ENCODE measurements around the gene RNF166. TPM values are rescaled to one million over a fixed set of nuclear protein-coding genes. Genes with fewer than 3 reads are reported as not detected.

RNF166 gene
- total RNA-seq, 3 donors from 2014 or later: 28.0 to 45.7 (median 30.6) TPM

- Mint-ChIP-seq H3K4me1 (ENCODE audit: low read depth) (no peaks in the 10 kb centered on the region), H3K36me3 (ENCODE audit: insufficient read depth) (peaks cover 7% of the 10 kb centered on the region), H3K9me3 (no peaks in the 10 kb centered on the region), H3K4me3 (no peak overlapping the region), H3K27me3 (ENCODE audit: low read depth) (no peaks in the 10 kb centered on the region)
- no peak for DNase-seq
- ATAC-seq: no peak
Measured at GRCh38 chr16:88713054-88713453, 6.8 kb upstream of the RNF166 start.

- peaks cover 4% of the 10 kb centered on the region for H3K36me3 Mint-ChIP-seq (ENCODE audit: insufficient read depth)
- H3K27me3 Mint-ChIP-seq (ENCODE audit: low read depth): no peaks in the 10 kb centered on the region
- no peak overlapping the region for H3K4me3 Mint-ChIP-seq
- H3K4me1 Mint-ChIP-seq (ENCODE audit: low read depth): peaks cover 2% of the 10 kb centered on the region
- no peaks in the 10 kb centered on the region for H3K9me3 Mint-ChIP-seq
- no peak for ATAC-seq
- DNase-seq: no peak
Measured at GRCh38 chr16:88712362-88712979, 6.3 kb upstream of the RNF166 start.

DNA sequence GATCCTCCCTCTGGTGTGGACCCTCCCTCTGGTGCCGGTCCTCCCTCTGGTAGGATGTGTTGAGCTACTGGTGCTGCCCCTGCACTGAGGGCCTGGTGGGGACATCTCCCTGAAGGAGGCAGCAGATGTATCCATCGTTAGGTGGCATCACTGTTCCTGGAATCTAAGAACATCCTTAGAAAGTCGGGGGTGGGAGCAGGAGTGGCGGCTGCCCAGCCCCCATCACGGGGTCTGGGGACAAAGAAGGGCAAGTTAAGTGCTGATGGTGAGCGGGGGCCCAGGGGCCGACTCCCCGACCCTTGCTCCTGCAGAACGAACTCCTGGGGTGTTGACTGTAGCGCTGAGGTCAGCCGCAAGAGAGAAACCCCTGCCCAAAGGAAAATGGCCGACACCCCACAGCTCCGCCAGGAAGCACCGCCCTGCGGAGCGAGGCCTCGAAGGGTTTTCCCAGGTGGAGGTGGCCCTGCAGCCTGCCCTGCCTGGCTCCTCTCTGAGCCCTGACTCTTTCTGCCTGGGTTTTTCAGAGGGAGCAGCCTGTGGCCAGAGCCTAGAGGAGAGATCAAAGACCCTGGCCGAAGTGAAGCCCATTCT is 5.6 kb upstream of the RNF166 start:
- Mint-ChIP-seq H3K4me1 (ENCODE audit: low read depth) (peaks cover 8% of the 10 kb centered on the region), H3K9me3 (no peaks in the 10 kb centered on the region), H3K27me3 (ENCODE audit: low read depth) (no peaks in the 10 kb centered on the region), H3K4me3 (peak overlapping the region; percentile 26), H3K36me3 (ENCODE audit: insufficient read depth) (no peaks in the 10 kb centered on the region)
- no peak for ATAC-seq
- no peak for DNase-seq

- peaks cover 8% of the 10 kb centered on the region for H3K4me1 Mint-ChIP-seq (ENCODE audit: low read depth)
- DNase-seq: no peak
- no peak for ATAC-seq
- no peaks in the 10 kb centered on the region for H3K27me3 Mint-ChIP-seq (ENCODE audit: low read depth)
- no peaks in the 10 kb centered on the region for H3K36me3 Mint-ChIP-seq (ENCODE audit: insufficient read depth)
- no peak overlapping the region for H3K4me3 Mint-ChIP-seq
- H3K9me3 Mint-ChIP-seq: no peaks in the 10 kb centered on the region
Measured at GRCh38 chr16:88710556-88710955, 4.3 kb upstream of the RNF166 start.

- ATAC-seq (no peak), DNase-seq (no peak)
- H3K4me1 Mint-ChIP-seq (ENCODE audit: low read depth): peaks cover 37% of the 10 kb centered on the region
- H3K9me3 Mint-ChIP-seq: no peaks in the 10 kb centered on the region
- no peaks in the 10 kb centered on the region for H3K36me3 Mint-ChIP-seq (ENCODE audit: insufficient read depth)
- H3K27me3 Mint-ChIP-seq (ENCODE audit: low read depth): no peaks in the 10 kb centered on the region
- H3K4me3 Mint-ChIP-seq: peak overlapping the region; percentile 85
Measured at GRCh38 chr16:88706965-88707826, 988 bp upstream of the RNF166 start.

GRCh38 chr16:88705801-88706228 is 393 bp downstream of the RNF166 start:
- Mint-ChIP-seq H3K4me1 (ENCODE audit: low read depth) (peaks cover 47% of the 10 kb centered on the region), H3K27me3 (ENCODE audit: low read depth) (no peaks in the 10 kb centered on the region), H3K9me3 (no peaks in the 10 kb centered on the region), H3K4me3 (peak overlapping the region; percentile 91), H3K36me3 (ENCODE audit: insufficient read depth) (no peaks in the 10 kb centered on the region)
- DNase-seq (no peak), ATAC-seq (peak; percentile 12 to 23)

- H3K27me3 Mint-ChIP-seq (ENCODE audit: low read depth): no peaks in the 10 kb centered on the region
- H3K36me3 Mint-ChIP-seq (ENCODE audit: insufficient read depth): no peaks in the 10 kb centered on the region
- ATAC-seq (no peak), DNase-seq (no peak)
- no peaks in the 10 kb centered on the region for H3K9me3 Mint-ChIP-seq
- H3K4me3 Mint-ChIP-seq: peak overlapping the region; percentile 91
- H3K4me1 Mint-ChIP-seq (ENCODE audit: low read depth): peaks cover 50% of the 10 kb centered on the region
Measured at GRCh38 chr16:88705076-88705684, 1.0 kb downstream of the RNF166 start.

GRCh38 chr16:88703486-88704309 is 2.5 kb downstream of the RNF166 start:
- peaks cover 61% of the 10 kb centered on the region for H3K4me1 Mint-ChIP-seq (ENCODE audit: low read depth)
- no peaks in the 10 kb centered on the region for H3K36me3 Mint-ChIP-seq (ENCODE audit: insufficient read depth)
- no peaks in the 10 kb centered on the region for H3K9me3 Mint-ChIP-seq
- DNase-seq: peak; percentile 57
- peak overlapping the region; percentile 91 for H3K4me3 Mint-ChIP-seq
- H3K27me3 Mint-ChIP-seq (ENCODE audit: low read depth): no peaks in the 10 kb centered on the region
- ATAC-seq: peak; percentile 9 to 12

DNA sequence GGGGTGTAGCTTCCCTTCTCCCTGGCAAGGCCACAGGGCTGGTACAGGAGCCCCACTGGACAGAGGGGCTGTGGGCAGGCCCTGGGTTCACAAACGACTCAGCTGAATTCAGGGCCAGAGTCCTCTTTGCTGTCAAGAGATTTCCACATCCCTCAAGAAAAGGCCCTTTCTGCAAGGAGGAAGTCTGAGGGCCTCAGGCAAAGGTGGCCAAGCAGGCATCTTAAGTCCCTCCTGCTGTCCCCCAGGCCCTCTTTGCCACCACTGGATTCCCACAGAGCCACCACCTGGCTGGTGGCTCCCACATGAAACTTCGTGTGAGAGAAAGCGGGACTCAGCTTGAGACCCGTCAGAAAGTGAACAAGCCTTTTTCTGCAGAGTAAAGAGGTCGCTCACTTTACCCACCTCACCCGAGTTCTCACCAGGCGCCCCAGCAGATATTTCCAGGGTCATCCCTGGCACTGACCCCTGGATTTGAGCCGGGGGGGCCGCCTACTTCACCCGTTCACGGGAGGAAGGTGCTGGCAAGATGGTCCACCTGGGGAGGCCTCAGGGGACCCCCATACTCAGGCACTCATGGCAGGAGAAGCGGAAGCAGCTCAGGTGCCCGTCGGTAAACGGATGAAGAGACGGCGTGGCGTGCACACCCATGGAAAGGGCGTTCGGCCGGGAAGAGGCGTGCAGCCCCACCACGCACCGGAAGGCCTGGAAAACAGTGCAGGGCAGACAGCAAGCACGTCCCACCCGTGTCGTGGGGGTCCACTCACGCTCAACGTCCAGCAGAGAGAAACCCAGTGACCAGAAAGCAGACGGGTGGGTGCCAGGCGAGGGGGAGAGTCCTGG is 3.6 kb downstream of the RNF166 start:
- Mint-ChIP-seq H3K4me1 (ENCODE audit: low read depth) (peaks cover 66% of the 10 kb centered on the region), H3K36me3 (ENCODE audit: insufficient read depth) (peaks cover 2% of the 10 kb centered on the region), H3K9me3 (no peaks in the 10 kb centered on the region), H3K4me3 (peak overlapping the region; percentile 91), H3K27me3 (ENCODE audit: low read depth) (no peaks in the 10 kb centered on the region)
- no peak for DNase-seq
- no peak for ATAC-seq

DNA sequence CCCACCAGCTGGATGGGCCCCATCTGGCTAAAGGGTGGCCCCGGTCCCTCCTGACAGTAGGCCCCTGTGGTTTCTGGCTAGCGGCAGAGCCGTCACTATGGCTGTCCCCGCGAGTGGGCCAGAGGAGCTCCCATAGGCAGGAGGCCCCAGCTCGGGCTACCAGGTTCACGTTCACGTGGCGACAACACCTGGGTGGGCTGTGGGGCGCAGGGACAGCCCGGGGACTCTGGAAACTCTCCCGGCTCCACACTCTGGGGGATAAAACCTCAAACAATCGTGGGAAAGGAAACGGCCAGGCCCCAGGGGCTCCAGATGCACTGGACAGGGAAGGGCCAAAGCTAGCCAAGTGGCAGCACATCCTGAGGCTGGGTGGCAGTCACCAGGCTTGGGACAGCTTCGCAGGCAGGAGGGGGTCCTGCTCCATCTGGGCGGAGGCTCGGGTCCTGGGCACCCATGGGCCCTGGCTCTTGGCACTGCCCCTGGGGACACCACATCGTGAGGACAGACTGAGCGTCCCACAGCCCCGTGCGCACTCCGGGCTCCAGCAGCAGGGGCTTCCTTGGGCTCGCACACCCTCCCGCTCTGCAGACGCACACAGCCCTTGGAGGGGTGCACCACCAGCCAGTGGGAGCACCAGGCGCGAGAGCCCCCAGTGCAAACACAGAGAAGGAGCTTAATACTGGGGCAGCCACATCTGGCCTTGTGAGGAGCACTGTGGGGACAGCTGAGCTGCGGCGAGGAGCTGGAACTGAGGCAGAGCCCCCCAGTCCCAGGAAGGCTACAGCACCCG is 4.4 kb downstream of the RNF166 start:
- peaks cover 61% of the 10 kb centered on the region for H3K4me1 Mint-ChIP-seq (ENCODE audit: low read depth)
- no peaks in the 10 kb centered on the region for H3K27me3 Mint-ChIP-seq (ENCODE audit: low read depth)
- peaks cover 2% of the 10 kb centered on the region for H3K36me3 Mint-ChIP-seq (ENCODE audit: insufficient read depth)
- H3K9me3 Mint-ChIP-seq: no peaks in the 10 kb centered on the region
- DNase-seq: no peak
- ATAC-seq: no peak
- H3K4me3 Mint-ChIP-seq: peak overlapping the region; percentile 91

DNA sequence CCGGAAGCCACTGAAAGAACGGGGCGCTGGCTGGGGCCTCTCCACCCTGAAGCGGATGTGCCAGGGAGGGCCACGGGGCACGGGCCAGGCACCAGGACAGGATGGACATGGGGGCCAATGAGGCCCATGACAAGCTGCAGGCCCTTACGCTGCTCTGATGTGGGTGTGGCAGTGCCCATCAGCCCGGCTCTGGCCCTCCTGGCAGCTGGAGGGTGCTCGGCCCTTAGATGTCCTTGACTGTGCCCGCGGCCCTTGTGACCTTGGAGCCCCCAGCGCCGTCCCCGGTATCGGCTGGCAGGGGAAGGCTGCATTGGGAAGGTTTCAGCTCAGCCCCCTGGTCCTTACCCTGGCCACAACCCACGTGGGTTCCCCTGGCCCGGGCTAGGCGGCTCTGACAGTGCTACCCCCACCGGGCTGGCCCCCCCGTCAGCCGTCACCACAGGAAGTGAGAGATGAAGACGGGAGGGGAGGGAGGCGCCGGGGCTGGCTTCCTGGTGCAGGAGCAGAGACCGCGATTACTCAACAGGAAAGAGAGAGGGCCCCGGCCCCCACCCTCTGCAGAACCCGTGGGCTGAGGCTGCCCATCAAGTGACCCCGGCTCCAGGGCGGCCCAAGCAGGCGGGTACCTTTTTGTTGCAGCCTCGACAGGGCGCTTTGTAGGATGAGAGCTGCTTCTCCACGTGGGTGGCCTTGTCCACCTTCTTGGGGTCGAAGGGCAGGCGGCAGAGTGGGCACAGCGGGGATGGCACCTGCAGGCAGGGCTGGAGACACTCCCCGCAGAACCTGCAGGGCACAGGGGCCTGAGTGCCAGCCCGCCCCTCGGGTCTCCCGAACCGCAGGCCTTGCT is 5.3 kb downstream of the RNF166 start:
- Mint-ChIP-seq H3K9me3 (no peaks in the 10 kb centered on the region), H3K4me3 (peak overlapping the region; percentile 91), H3K4me1 (ENCODE audit: low read depth) (peaks cover 61% of the 10 kb centered on the region), H3K36me3 (ENCODE audit: insufficient read depth) (peaks cover 2% of the 10 kb centered on the region), H3K27me3 (ENCODE audit: low read depth) (no peaks in the 10 kb centered on the region)
- peak; percentile 81 for ATAC-seq
- DNase-seq: peak; percentile 95

- Mint-ChIP-seq H3K4me1 (ENCODE audit: low read depth) (peaks cover 59% of the 10 kb centered on the region), H3K36me3 (ENCODE audit: insufficient read depth) (peaks cover 2% of the 10 kb centered on the region), H3K4me3 (peak overlapping the region; percentile 91), H3K27me3 (ENCODE audit: low read depth) (no peaks in the 10 kb centered on the region), H3K9me3 (no peaks in the 10 kb centered on the region)
- DNase-seq (no peak), ATAC-seq (no peak)
Measured at GRCh38 chr16:88700322-88700635, 5.9 kb downstream of the RNF166 start.

Data from activated T-cell treated with anti-CD3 and anti-CD28 coated beads, Interleukin-2, amount 50 U/mL, for 4 hours (primary cell).